Measurements from ENCODE around the gene PAPPA2. TPM values are rescaled to one million over a fixed set of nuclear protein-coding genes. Genes with fewer than 3 reads are reported as not detected.

Gene PAPPA2
- total RNA-seq, 1 experiment from 2014 or later, result 0.03 TPM

DNA sequence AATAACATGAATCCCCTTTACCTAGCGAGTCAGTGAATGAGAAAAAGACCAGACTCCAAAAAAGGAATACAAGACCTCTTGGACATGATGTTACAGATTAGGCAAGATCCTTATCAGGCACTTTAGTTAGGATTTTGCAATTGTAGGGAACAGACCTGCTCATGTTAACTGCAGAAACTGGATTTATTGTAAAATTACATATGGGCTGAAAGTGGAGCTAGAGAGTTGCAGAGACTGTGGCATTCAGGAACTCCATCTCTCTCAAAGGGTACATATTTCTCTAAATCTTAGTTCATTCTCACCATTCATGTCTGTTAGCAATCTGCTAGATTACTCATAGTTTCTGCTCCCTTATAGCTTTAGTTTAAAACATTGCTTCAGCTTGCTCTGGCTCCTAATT is 142.2 kb downstream of the PAPPA2 start:
- H3K4me3 ChIP-seq (ENCODE audit: low read depth in 2 of 2, low read length in 2 of 2), result no peak overlapping the region
- no peak for TF ChIP-seq SIN3A (IDR thresholded peaks at IDR 0.05; ENCODE audit: borderline replicate concordance, insufficient read depth, low read depth, low read length)
- no peak for TF ChIP-seq CTCF (IDR thresholded peaks at IDR 0.05)
- TF ChIP-seq POLR2AphosphoS5 (IDR thresholded peaks at IDR 0.05; ENCODE audit: low read depth, low read length), result no peak
- no peak for TF ChIP-seq TCF7L2 (IDR thresholded peaks at IDR 0.05; ENCODE audit: low read depth, low read length)
- TF ChIP-seq REST (IDR thresholded peaks at IDR 0.05; ENCODE audit: insufficient read depth in 1 of 2, low read depth in 2 of 2, low read length in 1 of 2), result no peak
- ChIA-PET POLR2A (no interaction called here), CTCF (no interaction called here)
- no peaks in the 10 kb centered on the region for H3K4me1 ChIP-seq (ENCODE audit: control insufficient read depth, insufficient read depth, low read length)
- no peaks in the 10 kb centered on the region for H3K36me3 ChIP-seq (ENCODE audit: control insufficient read depth, insufficient read depth, low read length)
- H3K27me3 ChIP-seq (ENCODE audit: control insufficient read depth, insufficient read depth, low read length), result no peaks in the 10 kb centered on the region
- ATAC-seq (no peak), DNase-seq (ENCODE audit: low read depth, low spot score) (no peak)
- H3K9me3 ChIP-seq (ENCODE audit: control insufficient read depth, insufficient read depth, low read depth, low read length), result no peaks in the 10 kb centered on the region
- no peak overlapping the region for H3K27ac ChIP-seq (ENCODE audit: low read length)
- intact Hi-C loops (cut with micrococcal nuclease; ENCODE audit: unreplicated experiment), result no loop called here
- no TSS peak for BruUV-seq (replicated peaks)
- in situ Hi-C loops (cut with HindIII; ENCODE audit: low pct_unique_long_range_greater_than_20kb, low sequenced_read_pairs), result no loop called here

GRCh38 chr1:176609556-176610408 is 146.8 kb downstream of the PAPPA2 start:
- ChIA-PET POLR2A (no interaction called here), CTCF (no interaction called here)
- H3K4me1 ChIP-seq (ENCODE audit: control insufficient read depth, insufficient read depth, low read length), result no peaks in the 10 kb centered on the region
- H3K27ac ChIP-seq (ENCODE audit: low read length), result no peak overlapping the region
- in situ Hi-C loops (cut with HindIII; ENCODE audit: low pct_unique_long_range_greater_than_20kb, low sequenced_read_pairs), result no loop called here
- no peaks in the 10 kb centered on the region for H3K27me3 ChIP-seq (ENCODE audit: control insufficient read depth, insufficient read depth, low read length)
- no TSS peak for BruUV-seq (replicated peaks)
- H3K9me3 ChIP-seq (ENCODE audit: control insufficient read depth, insufficient read depth, low read depth, low read length), result no peaks in the 10 kb centered on the region
- intact Hi-C loops (cut with micrococcal nuclease; ENCODE audit: unreplicated experiment), result no loop called here
- H3K4me3 ChIP-seq (ENCODE audit: low read depth in 2 of 2, low read length in 2 of 2), result no peak overlapping the region
- ATAC-seq, result no peak
- TF ChIP-seq REST (IDR thresholded peaks at IDR 0.05; ENCODE audit: insufficient read depth in 1 of 2, low read depth in 2 of 2, low read length in 1 of 2), result no peak
- TF ChIP-seq POLR2AphosphoS5 (IDR thresholded peaks at IDR 0.05; ENCODE audit: low read depth, low read length), result no peak
- TF ChIP-seq CTCF (IDR thresholded peaks at IDR 0.05), result no peak
- no peak for TF ChIP-seq SIN3A (IDR thresholded peaks at IDR 0.05; ENCODE audit: borderline replicate concordance, insufficient read depth, low read depth, low read length)
- no peak for TF ChIP-seq TCF7L2 (IDR thresholded peaks at IDR 0.05; ENCODE audit: low read depth, low read length)
- DNase-seq (ENCODE audit: low read depth, low spot score), result no peak
- H3K36me3 ChIP-seq (ENCODE audit: control insufficient read depth, insufficient read depth, low read length), result no peaks in the 10 kb centered on the region
